GM19455 (cell line): Measurements from ENCODE around the gene ADPRH.
"Not testable (repeated sequence)": the region's sequence is repeated elsewhere in the genome, so short reads cannot be mapped to it uniquely, and the experiment has no call there.

Experiments used
- ATAC-seq: cut with Tn5 transposase; IDR thresholded peaks from one replicate; pipeline ENCODE4 v1.9.1; 2021; ENCODE audit not compliant: unreplicated experiment

The ADPRH gene

GRCh38 chr3:119558626-119559317, 20.5 kb upstream of the ADPRH start:
- ATAC-seq: no peak

GRCh38 chr3:119559441-119559963, 19.8 kb upstream of the ADPRH start, which contains the start of gene CD80:
Gene CD80, minus strand, starts transcription at chr3:119559614. Its CDS starts 1,886 bp downstream, at chr3:119557728.
- ATAC-seq: peak; percentile 72

GRCh38 chr3:119560160-119560559, 19.1 kb upstream of the ADPRH start:
- ATAC-seq: no peak

- ATAC-seq: peak; percentile 58
These were observed 16.9 kb upstream of the ADPRH start for GRCh38 chr3:119562307-119562961.

DNA sequence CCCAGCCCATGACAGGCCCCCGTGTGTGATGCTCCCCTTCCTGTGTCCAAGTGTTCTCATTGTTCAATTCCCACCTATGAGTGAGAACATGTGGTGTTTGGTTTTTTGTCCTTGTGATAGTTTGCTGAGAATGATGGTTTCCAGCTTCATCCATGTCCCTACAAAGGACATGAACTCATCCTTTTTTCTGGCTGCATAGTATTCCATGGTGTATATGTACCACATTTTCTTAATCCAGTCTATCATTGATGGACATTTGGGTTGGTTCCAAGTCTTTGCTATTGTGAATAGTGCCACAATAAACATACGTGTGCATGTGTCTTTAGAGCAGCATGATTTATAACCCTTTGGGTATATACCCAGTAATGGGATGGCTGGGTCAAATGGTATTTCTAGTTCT, 16.0 kb upstream of the ADPRH start:
- not testable (repeated sequence) for ATAC-seq

DNA sequence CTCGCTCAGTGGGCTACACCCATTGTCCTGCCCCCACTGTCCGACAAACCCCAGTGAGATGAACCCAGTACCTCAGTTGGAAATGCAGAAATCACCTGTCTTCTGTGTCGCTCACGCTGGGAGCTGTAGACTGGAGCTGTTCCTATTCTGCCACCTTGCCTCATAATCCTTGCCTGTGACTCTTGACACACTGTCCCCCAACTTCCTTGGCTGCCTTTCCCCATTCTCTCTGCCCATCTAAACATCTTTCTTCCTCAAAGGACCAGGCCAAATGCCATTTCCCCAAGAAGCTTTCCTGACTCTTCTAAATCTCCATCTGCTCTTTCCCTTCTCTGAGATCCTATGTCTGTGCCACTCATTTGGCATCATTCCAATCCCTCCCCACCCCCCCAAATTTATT, 10.1 kb upstream of the ADPRH start:
- ATAC-seq: no peak

DNA sequence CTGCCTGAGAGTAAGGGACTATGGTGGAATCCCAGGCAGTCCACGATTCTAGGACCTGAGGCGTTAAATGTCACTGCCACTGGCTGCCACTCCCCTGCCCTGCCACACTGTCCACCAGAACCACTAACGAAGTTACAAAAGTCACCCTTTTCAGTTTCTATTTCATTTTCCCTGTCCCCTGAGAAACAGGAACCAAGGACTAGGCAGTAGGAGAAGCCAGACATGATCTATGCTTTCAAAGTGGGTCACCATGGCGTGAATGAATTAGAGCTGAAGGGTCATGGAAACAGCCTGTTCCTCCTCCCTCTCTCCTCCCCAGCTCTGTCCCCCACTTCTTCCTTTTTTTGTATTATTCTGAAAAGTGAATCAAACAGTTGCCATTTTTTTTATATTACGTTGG, 9.1 kb upstream of the ADPRH start:
- peak; percentile 59 for ATAC-seq

DNA sequence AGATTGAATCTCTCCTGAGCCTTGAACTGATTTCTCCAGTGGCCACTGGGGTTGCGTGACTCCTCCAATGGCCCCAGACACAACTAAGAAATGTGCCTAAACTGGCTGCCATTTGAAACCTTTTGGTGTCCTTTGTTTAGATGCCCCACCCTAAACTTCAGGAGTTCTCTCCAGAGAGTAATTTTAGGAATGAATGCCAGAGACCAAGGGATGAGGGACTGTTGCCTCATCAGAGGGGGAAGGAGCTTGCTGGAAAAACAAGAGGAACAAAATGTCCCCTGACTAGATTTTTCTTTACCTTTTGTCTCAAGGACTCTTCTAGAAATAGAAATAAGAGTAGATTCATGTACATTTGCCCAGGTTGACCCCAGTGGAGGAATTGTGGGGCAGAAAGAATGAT, 8.1 kb upstream of the ADPRH start:
- ATAC-seq: no peak

- no peak for ATAC-seq
These were observed 7.6 kb upstream of the ADPRH start for GRCh38 chr3:119571688-119572087.

DNA sequence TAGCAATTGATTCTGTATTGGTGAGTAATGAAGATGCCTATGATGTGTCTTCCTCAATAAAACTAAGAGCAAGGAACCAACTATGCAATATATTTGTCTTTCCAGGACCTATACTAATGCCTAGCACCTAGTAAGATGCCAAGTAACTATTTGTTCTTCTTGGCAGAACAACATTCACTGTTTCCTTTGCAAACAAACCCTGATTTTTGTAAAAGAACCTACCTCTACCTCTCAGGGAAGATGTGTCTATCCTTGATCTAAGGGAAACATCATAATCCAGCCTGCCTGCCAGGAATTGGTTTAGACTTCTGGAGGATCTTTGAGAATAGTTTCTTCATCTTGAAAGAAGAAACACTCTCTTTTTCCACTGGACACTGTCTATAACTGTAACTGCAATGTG, 3.8 kb upstream of the ADPRH start:
- ATAC-seq: no peak

DNA sequence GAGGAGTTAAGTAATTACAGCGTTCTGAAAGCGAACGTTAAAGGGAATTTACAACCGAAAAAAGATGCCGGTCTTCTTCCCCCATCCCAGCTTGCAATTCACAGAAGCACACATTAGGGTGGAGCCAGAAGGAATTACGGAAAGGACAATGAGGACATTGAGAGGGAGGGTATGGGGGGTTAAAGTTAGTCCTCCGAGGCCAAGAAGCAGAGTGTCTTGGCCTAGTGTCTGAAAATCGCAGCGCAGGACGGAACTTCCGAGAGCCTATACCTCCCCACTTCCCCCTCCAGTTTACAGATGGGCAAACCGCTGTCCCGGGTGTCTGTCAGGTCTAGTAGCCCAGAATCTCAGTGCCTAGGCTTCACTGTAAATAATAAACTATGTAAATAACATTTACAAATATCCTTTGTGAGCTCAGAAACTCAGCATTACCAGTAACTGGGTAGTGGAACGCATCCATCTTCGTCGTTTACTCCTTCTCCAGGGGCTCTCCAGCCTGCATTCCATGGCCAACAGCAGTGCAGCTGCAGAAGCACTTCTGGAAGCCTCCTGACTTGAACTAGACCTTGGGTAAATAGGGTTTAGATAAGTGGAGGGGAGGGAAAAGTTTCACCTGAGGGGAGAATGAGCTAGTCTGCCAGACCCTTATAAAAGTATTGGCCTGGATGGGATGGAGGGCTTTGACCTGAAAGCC, 922 bp downstream of the ADPRH start:
- ATAC-seq: peak; percentile 76

DNA sequence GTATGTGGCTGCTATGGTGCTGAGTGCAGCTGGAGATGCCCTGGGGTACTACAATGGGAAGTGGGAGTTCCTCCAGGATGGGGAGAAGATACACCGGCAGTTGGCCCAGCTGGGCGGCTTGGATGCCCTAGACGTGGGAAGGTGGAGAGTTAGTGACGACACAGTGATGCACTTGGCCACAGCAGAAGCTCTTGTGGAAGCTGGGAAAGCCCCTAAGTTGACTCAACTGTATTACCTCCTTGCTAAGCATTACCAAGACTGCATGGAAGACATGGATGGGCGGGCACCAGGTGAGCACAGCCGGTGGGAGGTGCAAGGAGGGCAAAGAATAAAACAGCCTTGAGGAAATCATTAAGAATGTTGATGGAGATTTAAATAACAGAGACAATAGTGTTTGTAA, 2.9 kb downstream of the ADPRH start:
- ATAC-seq: peak; percentile 41

- no peak for ATAC-seq
These were observed 5.9 kb downstream of the ADPRH start for GRCh38 chr3:119585208-119585607.

- no peak for ATAC-seq
These were observed 6.7 kb downstream of the ADPRH start for GRCh38 chr3:119585856-119586570.

DNA sequence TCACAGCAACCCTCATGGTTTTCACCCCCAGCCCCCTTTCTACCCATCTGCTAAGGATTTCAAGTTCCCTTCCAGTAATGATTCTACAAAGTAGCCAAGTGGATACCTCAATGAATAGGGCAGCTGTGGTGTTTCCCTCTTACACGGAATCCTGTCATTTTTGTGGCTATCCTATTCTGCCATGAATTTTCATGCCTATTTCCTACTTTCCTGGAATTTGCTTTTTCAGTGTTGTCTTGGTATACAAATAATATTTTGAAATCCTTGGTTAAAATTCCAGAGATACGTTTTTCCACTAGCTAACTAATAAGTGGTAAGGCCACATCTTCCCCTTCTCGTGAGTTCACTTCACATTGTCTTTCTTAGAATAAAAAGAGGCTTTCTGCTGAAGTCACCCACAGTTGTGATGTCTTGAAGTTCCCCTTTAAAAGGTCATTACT, 7.5 kb downstream of the ADPRH start:
- no peak for ATAC-seq

DNA sequence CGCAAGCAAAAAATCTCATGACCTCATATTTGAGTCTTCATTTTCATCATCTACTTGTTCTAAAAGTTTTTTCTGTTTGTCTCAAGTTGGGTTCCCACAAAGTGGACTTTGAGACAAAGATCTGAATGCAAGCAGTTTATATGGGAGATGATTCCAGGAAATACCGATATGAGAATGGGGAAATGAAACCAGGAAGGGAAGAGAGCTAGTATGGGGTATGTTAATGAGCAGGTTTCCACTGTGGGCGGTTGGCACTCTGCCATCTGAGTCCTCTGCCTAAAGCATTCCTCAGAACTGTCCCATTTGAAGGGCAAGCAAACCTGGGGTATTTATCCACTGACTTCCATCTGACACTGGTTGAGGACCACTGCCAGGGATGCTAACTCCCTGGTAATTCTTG, 8.8 kb downstream of the ADPRH start:
- ATAC-seq: no peak

DNA sequence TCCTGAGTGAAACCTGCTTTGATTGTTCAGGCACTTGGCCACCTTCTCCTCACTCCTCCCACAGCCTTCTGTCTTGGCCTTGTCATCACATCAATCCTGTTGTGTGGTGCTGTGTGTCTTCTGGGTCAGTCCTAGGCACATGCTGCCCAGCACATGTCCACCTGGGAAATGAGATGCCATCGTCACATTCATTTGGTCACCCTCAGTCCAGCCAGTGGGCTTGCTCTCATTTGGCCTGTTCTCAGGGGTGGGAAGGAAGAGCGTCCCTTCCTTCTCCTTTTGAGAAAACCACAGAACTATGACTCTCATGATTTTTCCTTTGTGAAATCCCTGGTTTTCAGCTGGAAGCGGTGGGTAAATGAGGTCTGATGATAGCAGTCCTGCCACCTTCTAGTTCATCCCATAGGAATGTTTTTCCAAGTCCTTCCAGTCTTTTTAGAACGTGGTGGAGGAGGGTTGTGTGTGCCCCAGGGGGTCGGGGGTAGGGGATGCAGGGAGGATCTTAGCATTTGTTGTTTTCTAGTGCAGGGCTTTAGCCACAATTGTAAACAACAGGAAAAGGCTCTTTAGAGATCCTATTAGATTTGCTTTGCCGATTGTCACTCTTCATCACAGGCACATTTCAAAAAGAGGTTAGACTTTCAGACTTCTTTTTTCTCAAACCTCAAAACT, 9.9 kb downstream of the ADPRH start:
- no peak for ATAC-seq

DNA sequence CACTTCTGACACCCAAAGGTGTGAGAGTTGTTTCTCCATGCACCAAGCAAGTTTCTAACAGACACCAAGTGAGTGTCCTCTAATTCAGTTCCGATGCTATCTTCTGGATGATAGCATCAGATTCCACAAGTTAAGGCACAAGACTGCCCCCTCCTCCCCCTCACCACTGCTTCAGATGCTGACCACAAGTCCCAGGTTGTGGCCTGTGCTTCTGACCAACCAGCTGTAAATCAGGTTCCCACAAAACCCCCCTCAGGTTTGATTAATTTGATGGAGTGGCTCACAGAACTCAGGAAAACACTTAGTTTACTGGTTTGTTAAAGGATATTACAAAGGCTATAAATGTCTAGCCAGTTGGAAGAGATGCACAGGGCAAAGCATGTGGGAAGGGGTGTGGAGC, 11.4 kb downstream of the ADPRH start:
- ATAC-seq: no peak

GRCh38 chr3:119592861-119593260, 13.6 kb downstream of the ADPRH start:
- no peak for ATAC-seq

DNA sequence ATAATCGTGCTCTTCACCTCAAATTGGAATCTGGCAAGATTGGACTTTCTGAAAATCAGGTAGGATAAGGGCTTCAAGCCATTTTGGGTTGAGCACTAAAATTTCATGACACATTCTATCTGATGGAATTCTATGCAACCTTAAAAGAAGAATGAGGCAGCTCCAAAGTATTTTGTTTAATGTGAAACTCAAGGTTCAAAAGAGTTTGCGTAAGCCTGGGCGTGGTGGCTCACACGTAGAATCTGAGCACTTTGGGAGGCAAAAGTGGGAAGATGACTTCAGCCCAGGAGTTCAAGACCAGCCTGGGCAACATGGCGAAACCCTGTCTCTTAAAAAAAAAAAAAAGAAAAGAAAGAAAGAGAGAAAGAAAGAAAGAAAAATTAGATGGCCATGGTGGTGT, 14.8 kb downstream of the ADPRH start:
- no peak for ATAC-seq

DNA sequence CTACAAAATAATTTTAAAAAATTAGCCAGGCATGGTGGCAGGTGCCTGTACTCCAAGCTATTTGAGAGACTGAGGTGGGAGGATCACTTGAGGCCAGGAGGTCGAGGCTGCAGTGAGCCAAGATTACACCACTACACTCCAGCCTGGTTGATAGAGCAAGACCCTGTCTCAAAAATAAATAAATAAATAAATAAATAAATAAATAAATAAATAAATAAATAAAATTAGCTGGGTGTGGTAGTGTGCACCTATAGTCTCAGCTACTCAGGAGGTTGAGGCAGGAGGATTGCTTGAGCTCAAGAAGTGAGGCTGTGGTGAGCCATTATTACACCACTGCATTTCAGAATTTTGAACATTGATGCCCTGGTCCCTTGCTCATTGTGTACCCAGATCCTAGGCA, 15.6 kb downstream of the ADPRH start:
- not testable (repeated sequence) for ATAC-seq
